K562 (cell line): ENCODE results near the gene PRDM2. TPM values are rescaled to one million over a fixed set of nuclear protein-coding genes. Genes with fewer than 3 reads are reported as not detected.

Source experiments
- ATAC-seq: fragments of 200-7000 bp; cut with Tn5 transposase; 3 replicates; pipeline ENCODE4 v1.9.1; 2020; ENCODE audit warnings: moderate library complexity
- BruUV-seq: library from RNA; stranded (reverse); fragments of 400-500 nt; replicated peaks from 2 replicates; lab custom pipeline; 2021; lab: Mats Ljungman, UMichigan
- CTCF ChIA-PET: fragments of 300-600 bp; formaldehyde crosslinking; extraction: SDS; loops from one replicate; lab custom pipeline; 2021; ENCODE audit warnings: low intra/inter-chr PET ratio; lab: Yijun Ruan, JAX
- POLR2A ChIA-PET: fragments of 300-600, 350-650 bp; sonication (Branson Sonifier 250); formaldehyde crosslinking; extraction: SDS; loops from one replicate; lab custom pipeline; 2021; ENCODE audit warnings: antibody characterized with exemption, inconsistent platforms; lab: Yijun Ruan, JAX
- DNase-seq, 4 experiments: peaks; one replicate each; pipeline versions ENCODE4 v3.0.0 to v3.0.0-alpha.2; 2011 to 2018; ENCODE audit warnings: low spot score in 3 of 4, mixed read lengths in 3 of 4; ENCODE audit errors: extremely low read depth in 1 of 4
- FAIRE-seq: peaks from 2 replicates; lab custom pipeline; 2011; peaks lifted over from hg19 to GRCh38; lab: Jason Lieb, UNC
- H2AFZ ChIP-seq: 2 replicates; pipeline ENCODE4 v1.6.0; 2011; ENCODE audit warnings: low read depth, low read length, control low read depth, inconsistent platforms
- H3K27ac ChIP-seq: fragments of 200-600 bp; 3 replicates; pipeline ENCODE4 v1.8.0; 2011; ENCODE audit warnings: low read depth, mild to moderate bottlenecking, control low read depth, inconsistent platforms, low read length, moderate library complexity, mixed read lengths; ENCODE audit errors: extremely low read depth
- H3K27me3 ChIP-seq, 2 experiments: fragments of 300-600 bp in 1 of 2; 2 replicates in 1 of 2; 3 replicates in 1 of 2; pipeline versions ENCODE4 v1.6.0 to v1.8.0; 2011; ENCODE audit warnings: inconsistent platforms in 2 of 2, low read length in 2 of 2, mild to moderate bottlenecking in 1 of 2, mixed read lengths in 1 of 2, moderate library complexity in 1 of 2; ENCODE audit not compliant: control insufficient read depth in 2 of 2, insufficient read depth in 2 of 2
- H3K36me3 ChIP-seq: fragments of 300-600 bp; 3 replicates; pipeline ENCODE4 v1.8.0; 2011; ENCODE audit warnings: mild to moderate bottlenecking, low read length, inconsistent platforms; ENCODE audit not compliant: control insufficient read depth, insufficient read depth
- H3K4me1 ChIP-seq, 2 experiments: fragments of 200-600 bp in 1 of 2; replicated peaks in 1 of 2; 2 replicates in 1 of 2; 3 replicates in 1 of 2; pipeline versions ENCODE4 v1.5.1 to v1.8.0; 2011; ENCODE audit warnings: inconsistent platforms in 2 of 2, low read length in 2 of 2, mild to moderate bottlenecking in 1 of 2, mixed read lengths in 1 of 2, moderate library complexity in 1 of 2; ENCODE audit not compliant: control insufficient read depth in 2 of 2, insufficient read depth in 2 of 2
- H3K4me2 ChIP-seq: 2 replicates; pipeline ENCODE4 v1.6.1; 2011; ENCODE audit warnings: low read length, control low read depth, inconsistent platforms, mixed read lengths; ENCODE audit not compliant: insufficient read depth
- H3K4me3 ChIP-seq: fragments of 200-600 bp; sonication (generic), shearing (Covaris generic); 2 replicates; pipeline ENCODE4 v1.5.1; 2016; ENCODE audit warnings: control low read depth, inconsistent platforms
- H3K79me2 ChIP-seq: fragments of 200-600 bp; 3 replicates; pipeline ENCODE4 v1.8.0; 2011; ENCODE audit warnings: low read length, inconsistent platforms; ENCODE audit not compliant: control insufficient read depth, insufficient read depth
- H3K9ac ChIP-seq, 2 experiments: 2 replicates each; pipeline versions ENCODE4 v1.6.0 to v1.6.1; 2011; ENCODE audit warnings: low read depth in 2 of 2, low read length in 2 of 2, control low read depth in 1 of 2, inconsistent platforms in 1 of 2, mild to moderate bottlenecking in 1 of 2, mixed read lengths in 1 of 2; ENCODE audit not compliant: insufficient read depth in 1 of 2
- H3K9me1 ChIP-seq: one replicate; pipeline ENCODE4 v1.6.0; 2011; ENCODE audit warnings: inconsistent platforms, mild to moderate bottlenecking, low read length, moderate library complexity; ENCODE audit not compliant: control insufficient read depth, insufficient read depth
- H3K9me3 ChIP-seq: replicated peaks from 2 replicates; pipeline ENCODE4 v1.5.1; 2011; ENCODE audit warnings: low read depth, low read length, inconsistent platforms; ENCODE audit not compliant: control insufficient read depth, insufficient read depth
- H4K20me1 ChIP-seq: replicated peaks from 2 replicates; pipeline ENCODE4 v1.6.1; 2011; ENCODE audit warnings: low read length, inconsistent platforms, mixed read lengths; ENCODE audit not compliant: control insufficient read depth, insufficient read depth
- CREB3L1 ChIP-seq: fragments of 450-650 bp; IDR thresholded peaks from 2 replicates; pipeline ENCODE4 v1.6.1; 2014; ENCODE audit warnings: low read depth, mild to moderate bottlenecking, moderate library complexity, borderline replicate concordance
- DIDO1 ChIP-seq: fragments of 450-650 bp; IDR thresholded peaks from 2 replicates; pipeline ENCODE4 v1.6.1; 2016; ENCODE audit warnings: low read depth, missing biosample characterization, missing genetic modification characterization
- HLTF ChIP-seq: fragments of 450-650 bp; IDR thresholded peaks from 2 replicates; pipeline ENCODE4 v1.6.1; 2016
- HMGN3 ChIP-seq: IDR thresholded peaks from 2 replicates; pipeline ENCODE4 v1.6.1; 2011; ENCODE audit warnings: borderline replicate concordance, low read depth, mild to moderate bottlenecking, mixed read lengths, low read length; ENCODE audit not compliant: insufficient read length; ENCODE audit errors: extremely low read depth
- KDM4B ChIP-seq, 2 experiments: fragments of 450-650 bp in 1 of 2; sonication (generic) in 1 of 2; IDR thresholded peaks; 2 replicates each; pipeline ENCODE4 v1.6.1; 2016 to 2017; ENCODE audit warnings: borderline replicate concordance in 2 of 2, antibody characterized with exemption in 1 of 2, low read depth in 1 of 2, mild to moderate bottlenecking in 1 of 2
- KDM5B ChIP-seq: fragments of 200-600 bp; sonication (generic); IDR thresholded peaks from 2 replicates; pipeline ENCODE4 v1.6.1; 2012; ENCODE audit warnings: low read depth, mild to moderate bottlenecking, moderate library complexity, low read length, control low read depth, inconsistent platforms; ENCODE audit not compliant: insufficient replicate concordance
- POLR2AphosphoS2 ChIP-seq: IDR thresholded peaks from 2 replicates; pipeline ENCODE4 v1.6.1; 2012; ENCODE audit warnings: low read length, improper control_type of control experiment
- POLR3G ChIP-seq: IDR thresholded peaks from 2 replicates; pipeline ENCODE4 v1.6.1; 2011; ENCODE audit not compliant: insufficient read length, insufficient replicate concordance; ENCODE audit errors: extremely low read depth
- SMARCA4 ChIP-seq: fragments of 450-650 bp; IDR thresholded peaks from 2 replicates; pipeline ENCODE4 v1.6.1; 2016
- U2AF1 ChIP-seq: fragments of 200-400 bp; formaldehyde crosslinking; optimal IDR thresholded peaks from 2 replicates; pipeline ENCODE3; 2017; ENCODE audit warnings: mild to moderate bottlenecking, low read depth, low read length, moderate library complexity
- WGBS: fragments of 100-300 bp; shearing (Covaris generic); methylation state at CpG from one replicate; pipeline ENCODE4 v1.1.6; 2016; ENCODE audit warnings: low coverage, mixed read lengths; ENCODE audit not compliant: insufficient coverage; ENCODE audit errors: missing lambda C conversion rate; 5-methylcytosine and 5-hydroxymethylcytosine counted together
- in situ Hi-C: fragments of 300-500 bp; cut with MboI; formaldehyde crosslinking; loops from 4 replicates; pipeline ENCODE4 v1.15.0; 2018; ENCODE audit warnings: inconsistent platforms, mixed read lengths
- intact Hi-C: fragments of 100-400 bp; cut with micrococcal nuclease; formaldehyde crosslinking; loops from 2 replicates; pipeline ENCODE4 v1.14.2; 2022
- polyA plus RNA-seq, 8 experiments: library from polyadenylated mRNA; depleted of rRNA in 4 of 8; stranded (reverse) in 5 of 8; unstranded in 3 of 8; fragments of >200 nt; fragmentation: Nextera tagmentation in 2 of 8; fragmentation: Illumina TruSeq in 1 of 8; extraction: Ambion mirVana in 2 of 8; extraction: Trizol in 1 of 8; gene quantifications; 2 replicates each; pipeline versions ENCODE4 v1.2.1 to v1.2.3, GENCODE V29; 2011 to 2014; ENCODE audit warnings: inconsistent platforms in 1 of 8, missing spikeins in 1 of 8
- total RNA-seq, 7 experiments: library from RNA; depleted of rRNA in 6 of 7; stranded (reverse); fragments of >200 nt in 6 of 7; fragmentation: Illumina TruSeq in 2 of 7; extraction: Trizol in 2 of 7; gene quantifications; 2 replicates each; pipeline versions ENCODE4 v1.2.1 to v1.2.3, GENCODE V29; 2011 to 2021; ENCODE audit warnings: low replicate concordance in 1 of 7

The PRDM2 gene
- total and polyA plus RNA-seq, 9 of the 15 experiments (the other 6 are each of a cell fraction or from before 2014, with no cell fraction given), result 5.4 to 27.6 (median 12.5) TPM

- peaks cover 28% of the 10 kb centered on the region for H3K79me2 ChIP-seq
- H3K9me3 ChIP-seq, result no peaks in the 10 kb centered on the region
- no peak overlapping the region for H3K4me3 ChIP-seq
- H3K9me1 ChIP-seq, result no peaks in the 10 kb centered on the region
- H3K9ac ChIP-seq, result no peak overlapping the region
- 73% methylated on average over 4 of the region's 5 CpGs for WGBS
- ChIA-PET CTCF (no interaction called here), POLR2A (interaction anchor here (0.7 to 1.4 kb wide), 3 partner anchors 8 to 50 kb away, joined by 3 to 5 read pairs (median 3); no protein-coding TSS in a partner anchor)
- H3K27ac ChIP-seq, result no peak overlapping the region
- peaks cover 12% of the 10 kb centered on the region; the same call in 1 of the 2 replicates for H4K20me1 ChIP-seq
- H2AFZ ChIP-seq, result no peak overlapping the region
- no peaks in the 10 kb centered on the region for H3K27me3 ChIP-seq
- intact Hi-C loops, result no loop called here
- no peak for DNase-seq
- no peaks in the 10 kb centered on the region for H3K4me1 ChIP-seq
- no peak overlapping the region for H3K4me2 ChIP-seq
- ATAC-seq, result no peak
- no peak for FAIRE-seq
- in situ Hi-C loops, result no loop called here
- H3K36me3 ChIP-seq, result peaks cover 70% of the 10 kb centered on the region
- TF ChIP-seq HLTF, result no peak
- BruUV-seq, result no TSS peak
These were observed 75.5 kb downstream of the PRDM2 start for GRCh38 chr1:13775459-13775858.

DNA sequence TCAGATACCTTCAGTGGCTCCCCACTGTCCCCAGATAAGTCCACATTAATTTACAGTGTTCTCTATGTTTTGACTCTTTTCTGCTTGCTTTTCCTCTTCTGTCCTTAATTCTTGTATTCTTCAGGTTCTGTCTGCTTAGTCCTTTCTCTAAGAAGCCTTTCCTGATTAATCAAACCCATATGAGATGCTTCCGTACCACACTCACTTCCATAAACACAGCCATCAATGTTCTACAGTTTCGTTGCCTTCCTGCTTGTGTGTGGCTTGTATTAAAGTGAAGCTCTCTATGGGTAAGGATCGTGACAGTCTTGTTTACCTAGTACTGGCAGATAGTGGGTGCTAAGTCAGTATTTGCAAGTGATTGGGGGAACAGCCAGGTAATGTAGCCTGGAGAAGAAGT is 75.9 kb downstream of the PRDM2 start:
- Histone ChIP-seq H3K9me3 (no peaks in the 10 kb centered on the region), H3K4me1 (no peaks in the 10 kb centered on the region), H3K4me3 (no peak overlapping the region), H3K9me1 (no peaks in the 10 kb centered on the region), H3K9ac (no peak overlapping the region), H4K20me1 (peaks cover 9% of the 10 kb centered on the region; the same call in 1 of the 2 replicates), H2AFZ (no peak overlapping the region), H3K36me3 (peaks cover 74% of the 10 kb centered on the region), H3K4me2 (no peak overlapping the region), H3K79me2 (peaks cover 23% of the 10 kb centered on the region), H3K27me3 (no peaks in the 10 kb centered on the region), H3K27ac (no peak overlapping the region)
- 79% methylated on average over 3 of the region's 3 CpGs for WGBS
- intact Hi-C loops, result no loop called here
- DNase-seq (no peak), FAIRE-seq (no peak), ATAC-seq (no peak)
- TF ChIP-seq KDM4B (IDR thresholded peaks at IDR 0.05; ENCODE audit: borderline replicate concordance in 2 of 2, low read depth in 1 of 2), result no peak
- no peak for TF ChIP-seq KDM5B
- no peak for TF ChIP-seq POLR2AphosphoS2
- TF ChIP-seq CREB3L1, result no peak
- no peak for TF ChIP-seq U2AF1
- no peak for TF ChIP-seq HMGN3
- TF ChIP-seq POLR3G, result no peak
- TF ChIP-seq SMARCA4, result no peak
- TF ChIP-seq DIDO1 (tag), result no peak
- BruUV-seq, result no TSS peak
- ChIA-PET CTCF (no interaction called here), POLR2A (interaction anchor here (0.8 to 1.4 kb wide), 2 partner anchors 8 to 50 kb away, joined by 3 to 5 read pairs; no protein-coding TSS in a partner anchor)
- in situ Hi-C loops, result no loop called here
